Measurements from ENCODE around the gene SNRPD2. TPM values are rescaled to one million over a fixed set of nuclear protein-coding genes. Genes with fewer than 3 reads are reported as not detected.

The SNRPD2 gene
- total and polyA plus RNA-seq, 8 donors: 77.6 to 183 (median 133) TPM

- no peak for FAIRE-seq
- H3K4me3 ChIP-seq: peak overlapping the region; percentile 24 to 51 (median 37)
- DNase-seq: no peak
- peaks cover 0 to 14% (median 8%) of the 10 kb centered on the region in 3 donors for H3K4me1 ChIP-seq
- no peaks in the 10 kb centered on the region for H3K36me3 ChIP-seq
- intact Hi-C loops (cut with DNase I): loop anchor here in 1 of 3 donors (10.0 kb wide), 1 partner anchor 48 kb away; the partner anchor contains the start of gene SIX5
- peak overlapping the region; percentile 47 to 86 (median 68) for H3K27ac ChIP-seq
- 1% methylated on average over 24 of the region's 24 CpGs for WGBS, 2 donors
- TF ChIP-seq CTCF (IDR thresholded peaks at IDR 0.05): no peak
- no peaks in the 10 kb centered on the region for H3K27me3 ChIP-seq
- no peaks in the 10 kb centered on the region for H3K9me3 ChIP-seq
- ATAC-seq: peak; percentile 4 to 34 (median 21)
These were observed 24.8 kb upstream of the SNRPD2 start for GRCh38 chr19:45716359-45717130.

- H3K27me3 ChIP-seq: no peaks in the 10 kb centered on the region
- 95 to 96% methylated on average over 3 of the region's 3 CpGs for WGBS, 2 donors
- no peaks in the 10 kb centered on the region for H3K36me3 ChIP-seq
- no peak overlapping the region for H3K27ac ChIP-seq
- no peak for TF ChIP-seq CTCF (IDR thresholded peaks at IDR 0.05)
- intact Hi-C loops (cut with DNase I): loop anchor here in 1 of 3 donors (10.0 kb wide), 1 partner anchor 50 kb away; the partner anchor contains the start of gene SIX5
- ATAC-seq (no peak), FAIRE-seq (no peak), DNase-seq (no peak)
- H3K9me3 ChIP-seq: no peaks in the 10 kb centered on the region
- H3K4me1 ChIP-seq: peaks cover 0 to 9% (median 8%) of the 10 kb centered on the region in 3 donors
- no peak overlapping the region for H3K4me3 ChIP-seq
These were observed 23.4 kb upstream of the SNRPD2 start for GRCh38 chr19:45715139-45715538.

- Histone ChIP-seq H3K4me3 (no peak overlapping the region), H3K27me3 (no peaks in the 10 kb centered on the region), H3K36me3 (no peaks in the 10 kb centered on the region), H3K27ac (no peak overlapping the region), H3K9me3 (no peaks in the 10 kb centered on the region), H3K4me1 (peaks cover 0 to 7% (median 5%) of the 10 kb centered on the region in 3 donors)
- no peak for TF ChIP-seq CTCF (IDR thresholded peaks at IDR 0.05)
- intact Hi-C loops (cut with DNase I): loop anchor here in 1 of 3 donors (10.0 kb wide), 1 partner anchor 52 kb away; the partner anchor contains the start of gene SIX5
- 91 to 97% methylated on average over 15 of the region's 15 CpGs for WGBS, 2 donors
- no peak for ATAC-seq
- no peak for FAIRE-seq
- peak in 1 of 6 donors; percentile 82 for DNase-seq
These were observed 21.4 kb upstream of the SNRPD2 start for GRCh38 chr19:45713141-45713540.

GRCh38 chr19:45712699-45713067, 20.9 kb upstream of the SNRPD2 start:
- WGBS, 2 donors: 93 to 94% methylated on average over 23 to 25 of the region's 25 CpGs
- no peak overlapping the region for H3K27ac ChIP-seq
- TF ChIP-seq CTCF (IDR thresholded peaks at IDR 0.05): no peak
- DNase-seq (no peak), FAIRE-seq (no peak), ATAC-seq (no peak)
- H3K9me3 ChIP-seq: no peaks in the 10 kb centered on the region
- no peak overlapping the region for H3K4me3 ChIP-seq
- no peaks in the 10 kb centered on the region for H3K36me3 ChIP-seq
- intact Hi-C loops (cut with DNase I): loop anchor here in 1 of 3 donors (10.0 kb wide), 1 partner anchor 52 kb away; the partner anchor contains the start of gene SIX5
- H3K4me1 ChIP-seq: peaks cover 0 to 4% (median 4%) of the 10 kb centered on the region in 3 donors
- H3K27me3 ChIP-seq: no peaks in the 10 kb centered on the region

Data from pancreas (tissue), 10 donors.